GM19455 (cell line): ENCODE results near the gene VPS50.
A peak's percentile ranks its signal among the peaks of the same experiment; 100 is the strongest.

ENCODE experiments used
- ATAC-seq: cut with Tn5 transposase; IDR thresholded peaks from one replicate; pipeline ENCODE4 v1.9.1; 2021; ENCODE audit not compliant: unreplicated experiment

VPS50 gene, protein sequence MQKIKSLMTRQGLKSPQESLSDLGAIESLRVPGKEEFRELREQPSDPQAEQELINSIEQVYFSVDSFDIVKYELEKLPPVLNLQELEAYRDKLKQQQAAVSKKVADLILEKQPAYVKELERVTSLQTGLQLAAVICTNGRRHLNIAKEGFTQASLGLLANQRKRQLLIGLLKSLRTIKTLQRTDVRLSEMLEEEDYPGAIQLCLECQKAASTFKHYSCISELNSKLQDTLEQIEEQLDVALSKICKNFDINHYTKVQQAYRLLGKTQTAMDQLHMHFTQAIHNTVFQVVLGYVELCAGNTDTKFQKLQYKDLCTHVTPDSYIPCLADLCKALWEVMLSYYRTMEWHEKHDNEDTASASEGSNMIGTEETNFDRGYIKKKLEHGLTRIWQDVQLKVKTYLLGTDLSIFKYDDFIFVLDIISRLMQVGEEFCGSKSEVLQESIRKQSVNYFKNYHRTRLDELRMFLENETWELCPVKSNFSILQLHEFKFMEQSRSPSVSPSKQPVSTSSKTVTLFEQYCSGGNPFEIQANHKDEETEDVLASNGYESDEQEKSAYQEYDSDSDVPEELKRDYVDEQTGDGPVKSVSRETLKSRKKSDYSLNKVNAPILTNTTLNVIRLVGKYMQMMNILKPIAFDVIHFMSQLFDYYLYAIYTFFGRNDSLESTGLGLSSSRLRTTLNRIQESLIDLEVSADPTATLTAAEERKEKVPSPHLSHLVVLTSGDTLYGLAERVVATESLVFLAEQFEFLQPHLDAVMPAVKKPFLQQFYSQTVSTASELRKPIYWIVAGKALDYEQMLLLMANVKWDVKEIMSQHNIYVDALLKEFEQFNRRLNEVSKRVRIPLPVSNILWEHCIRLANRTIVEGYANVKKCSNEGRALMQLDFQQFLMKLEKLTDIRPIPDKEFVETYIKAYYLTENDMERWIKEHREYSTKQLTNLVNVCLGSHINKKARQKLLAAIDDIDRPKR

DNA sequence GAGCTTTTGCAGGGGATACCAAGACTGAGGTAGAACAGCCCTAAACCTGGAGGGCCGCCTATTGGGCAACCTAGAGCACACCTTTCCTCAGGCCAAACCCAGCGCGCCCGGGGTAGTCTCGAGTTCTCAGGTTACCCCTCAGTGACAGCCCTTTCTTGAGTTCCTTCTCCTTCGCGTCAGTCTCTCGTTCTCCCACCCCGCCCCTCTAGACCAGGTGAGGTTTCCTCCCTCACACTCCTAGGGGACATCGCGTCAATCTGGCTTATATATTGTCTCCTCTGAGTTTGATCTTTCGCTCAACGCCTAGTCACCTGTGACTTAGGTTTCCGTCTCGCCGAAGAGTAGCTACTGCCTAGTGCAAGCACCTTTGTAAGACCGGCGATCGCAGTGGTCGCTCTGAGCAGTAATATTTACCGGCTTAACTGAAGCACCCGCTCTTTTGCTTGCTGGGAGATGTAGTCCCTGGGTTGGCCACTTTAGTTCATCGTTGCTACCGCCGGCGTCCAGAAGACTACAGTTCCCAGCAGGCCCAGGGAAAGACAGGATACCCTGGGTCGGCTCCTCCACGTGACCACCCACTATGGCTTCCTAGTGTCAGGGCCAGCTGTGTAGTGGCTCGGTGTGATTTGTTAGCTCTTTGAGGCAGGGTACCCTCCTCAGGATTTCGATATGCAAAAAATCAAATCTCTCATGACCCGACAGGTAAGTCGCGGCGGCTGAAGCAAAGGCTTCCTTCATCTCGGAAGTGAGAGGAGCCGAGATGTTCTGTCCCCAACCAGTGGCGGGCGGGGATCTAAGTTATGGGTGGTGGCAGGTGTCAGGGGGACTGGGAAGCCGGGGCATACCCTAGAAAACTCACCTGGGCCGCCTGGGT, at the start of gene VPS50:
VPS50 (plus strand) TSS at position 568 of the 874 bp plus-strand sequence; CDS start at position 670, 102 bp downstream.
- peak; percentile 99 for ATAC-seq

DNA sequence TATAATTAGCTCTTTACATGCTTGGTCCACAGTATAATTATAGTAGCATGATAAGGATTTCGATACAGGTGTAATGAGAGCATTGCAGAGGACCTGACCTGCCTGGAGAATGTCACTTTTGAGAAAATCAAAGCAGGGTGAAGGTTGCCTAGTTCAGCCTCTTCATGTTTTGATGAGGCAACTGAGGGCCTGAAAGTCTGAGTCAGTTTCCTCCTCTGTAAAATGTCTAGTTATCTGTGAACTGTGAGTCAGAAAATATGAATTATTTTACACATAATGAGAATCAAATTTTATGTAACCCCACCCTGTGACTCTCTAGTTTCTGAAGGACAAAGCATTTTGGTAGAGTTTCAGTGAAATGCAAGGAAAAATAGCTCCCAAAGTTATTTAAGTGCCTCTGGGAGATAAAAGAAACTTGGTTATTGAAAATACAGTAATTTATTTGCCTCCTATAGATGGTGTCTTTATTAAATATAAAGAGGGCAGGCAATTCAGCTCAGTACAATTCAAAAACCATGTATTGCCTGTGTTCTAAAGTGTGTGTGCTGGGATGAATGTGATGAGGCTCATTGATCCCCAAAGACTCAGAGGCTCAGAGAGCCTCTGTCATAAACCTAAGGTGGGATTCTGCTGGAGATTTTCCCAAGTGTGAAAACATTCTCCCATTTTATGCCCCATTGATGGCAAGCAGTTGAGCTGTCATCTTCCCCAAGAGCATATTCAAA, 46.7 kb upstream of the VPS50 start:
- ATAC-seq, result no peak

DNA sequence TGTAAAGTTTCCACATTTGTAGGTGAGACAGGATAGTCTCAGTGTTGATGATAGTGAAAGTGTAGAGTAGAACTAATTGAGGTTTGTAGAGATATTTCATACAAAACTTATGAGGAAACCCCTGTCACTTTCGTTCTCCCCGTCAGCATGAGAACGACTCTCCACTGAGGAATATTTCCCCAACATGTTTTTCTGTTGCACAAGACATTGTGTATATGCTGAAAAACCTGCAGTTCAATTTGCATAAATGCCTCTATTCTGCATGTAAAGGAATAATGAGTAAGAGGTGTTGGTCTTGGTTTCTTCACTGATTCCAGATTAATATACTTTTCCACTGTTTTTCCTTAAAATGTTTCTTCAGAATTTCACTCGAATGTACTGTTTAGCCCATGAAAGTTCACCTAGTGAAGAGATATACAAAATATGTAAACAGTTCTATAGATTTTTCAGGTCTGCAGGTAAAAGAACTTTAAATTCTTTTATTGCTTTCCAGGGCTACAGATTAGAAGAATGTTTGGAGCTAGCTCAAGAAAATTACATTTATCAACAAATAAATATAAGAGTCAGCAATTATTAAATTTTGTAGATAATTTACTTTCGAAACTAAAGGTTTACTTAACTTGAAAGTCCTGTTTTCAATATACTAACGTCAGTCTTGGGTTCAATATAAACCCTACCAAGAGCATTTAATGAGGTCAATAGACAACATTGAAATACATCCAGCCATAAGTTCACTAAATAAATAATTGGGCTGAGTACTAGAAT, 43.1 kb upstream of the VPS50 start:
- no peak for ATAC-seq

DNA sequence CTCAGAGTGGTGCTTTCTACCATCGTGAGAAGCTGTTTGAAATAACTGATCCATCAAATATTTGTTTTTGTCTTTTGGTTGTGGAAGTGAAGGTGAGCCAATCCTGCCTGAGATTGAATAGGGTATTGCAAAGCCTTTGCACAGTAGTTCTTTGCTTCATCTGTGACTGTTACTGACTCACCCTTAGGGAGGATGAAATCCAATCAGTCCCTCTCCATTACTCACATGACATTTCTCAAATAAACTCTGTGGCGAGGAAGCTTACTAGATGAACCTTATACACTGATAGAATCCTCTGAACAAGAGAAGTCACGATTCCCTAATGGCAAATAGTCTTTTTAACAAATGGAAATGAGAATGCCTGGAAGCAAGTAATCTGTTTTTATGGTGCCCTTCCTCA, 37.8 kb upstream of the VPS50 start:
- ATAC-seq, result no peak

DNA sequence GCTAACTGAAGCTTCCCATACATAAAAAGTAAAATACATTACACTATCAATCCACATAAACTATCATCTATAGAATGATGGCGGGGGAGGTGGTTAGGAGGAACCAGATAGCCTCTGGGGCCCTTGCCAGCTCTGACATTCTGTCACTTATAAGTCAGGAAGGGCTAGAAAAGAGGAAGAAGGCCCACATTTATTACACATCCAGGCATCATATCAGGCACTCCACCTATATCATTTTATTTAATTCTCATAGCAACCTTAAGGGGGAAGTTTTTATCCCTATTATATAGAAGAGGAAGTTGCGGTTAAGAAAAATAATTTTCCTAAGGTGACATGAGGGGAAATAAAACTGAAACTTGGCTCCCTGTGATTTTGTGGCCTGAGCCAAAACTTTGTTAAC, 35.8 kb upstream of the VPS50 start:
- no peak for ATAC-seq

DNA sequence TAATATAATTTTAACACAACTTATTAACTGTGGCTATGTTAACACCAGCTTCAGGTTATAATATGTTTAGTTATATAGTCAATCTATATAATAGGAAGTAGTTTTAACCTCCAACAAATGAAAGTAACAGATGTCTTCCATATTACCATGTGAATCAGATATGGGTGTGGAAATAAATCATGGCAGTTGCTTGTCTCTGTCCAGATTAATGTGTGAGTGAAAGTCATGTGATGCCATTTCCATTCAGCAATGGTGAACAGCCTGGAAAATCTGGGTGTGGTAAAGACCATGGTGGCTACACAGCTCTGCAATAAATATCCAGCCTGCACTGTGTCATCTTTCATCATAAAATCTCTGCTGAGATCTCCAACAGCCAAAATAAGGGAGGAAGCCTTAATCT, 33.7 kb upstream of the VPS50 start:
- no peak for ATAC-seq

DNA sequence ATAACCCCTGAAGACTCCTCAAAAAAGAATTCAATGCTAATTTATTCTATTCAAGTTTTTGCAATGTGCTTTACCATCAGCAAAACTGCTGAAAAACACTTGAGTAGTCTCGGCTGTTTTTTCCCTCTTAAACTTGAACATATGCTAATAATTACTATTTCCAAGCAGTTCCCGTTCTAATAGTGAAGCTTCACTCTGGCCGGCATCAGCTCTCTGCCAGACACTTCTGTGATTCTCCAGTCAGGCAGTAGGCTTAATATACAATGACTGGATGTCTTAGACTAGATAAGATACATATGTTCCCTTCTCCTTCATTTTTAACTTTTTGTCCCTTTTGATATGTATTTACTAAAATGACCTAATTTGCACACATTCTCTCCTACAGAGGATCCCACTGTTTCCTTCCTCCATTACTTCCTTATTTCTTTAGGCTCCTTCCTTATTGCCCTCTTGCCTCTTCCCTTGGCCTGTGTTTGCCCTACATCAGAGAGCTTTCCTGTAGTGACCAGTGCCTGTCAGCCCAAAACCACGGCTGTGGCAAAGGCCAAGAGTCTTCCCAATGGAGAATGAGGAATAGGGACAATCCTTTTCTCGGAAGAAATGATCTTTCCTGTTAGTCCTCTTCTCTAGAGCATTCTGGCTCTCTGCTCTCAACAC, 29.4 kb upstream of the VPS50 start:
- no peak for ATAC-seq

DNA sequence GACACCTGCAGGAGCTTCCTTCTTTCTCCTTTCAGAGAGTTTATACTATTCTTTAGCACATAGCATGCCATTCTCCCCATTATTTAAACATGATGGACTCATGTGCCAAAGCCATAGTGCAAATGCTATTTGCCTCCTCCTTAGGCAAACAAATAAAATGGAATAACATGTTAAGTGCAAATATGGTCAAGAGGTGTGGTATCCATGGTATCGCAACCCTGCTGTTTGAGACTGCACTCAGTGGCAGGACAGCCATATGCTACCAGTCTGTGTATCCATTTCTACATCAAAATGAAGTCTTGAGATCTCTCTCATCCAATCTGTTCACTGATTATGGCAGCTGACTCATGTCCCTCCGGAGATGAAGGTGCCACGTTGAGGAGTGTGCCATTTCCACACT, 28.7 kb upstream of the VPS50 start:
- ATAC-seq, result no peak

DNA sequence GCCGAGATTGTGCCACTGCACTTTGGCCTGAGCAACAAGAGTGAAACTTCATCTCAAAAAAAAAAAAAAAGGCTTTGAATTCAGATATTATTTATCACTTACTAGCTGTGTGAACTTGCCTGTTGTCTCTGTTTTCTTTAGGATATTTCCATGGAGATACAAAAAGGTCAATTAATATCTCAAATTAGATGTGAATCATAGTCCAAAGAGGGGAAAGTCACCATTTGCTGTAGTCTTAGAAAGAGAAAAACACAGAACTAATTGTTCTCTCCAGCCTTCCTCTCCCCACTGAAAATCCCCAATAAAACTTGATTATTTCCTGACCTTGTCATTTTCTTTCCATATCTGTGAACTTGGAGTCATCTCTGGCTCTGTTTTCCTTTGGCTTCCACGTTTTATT, 27.1 kb upstream of the VPS50 start:
- ATAC-seq, result no peak

DNA sequence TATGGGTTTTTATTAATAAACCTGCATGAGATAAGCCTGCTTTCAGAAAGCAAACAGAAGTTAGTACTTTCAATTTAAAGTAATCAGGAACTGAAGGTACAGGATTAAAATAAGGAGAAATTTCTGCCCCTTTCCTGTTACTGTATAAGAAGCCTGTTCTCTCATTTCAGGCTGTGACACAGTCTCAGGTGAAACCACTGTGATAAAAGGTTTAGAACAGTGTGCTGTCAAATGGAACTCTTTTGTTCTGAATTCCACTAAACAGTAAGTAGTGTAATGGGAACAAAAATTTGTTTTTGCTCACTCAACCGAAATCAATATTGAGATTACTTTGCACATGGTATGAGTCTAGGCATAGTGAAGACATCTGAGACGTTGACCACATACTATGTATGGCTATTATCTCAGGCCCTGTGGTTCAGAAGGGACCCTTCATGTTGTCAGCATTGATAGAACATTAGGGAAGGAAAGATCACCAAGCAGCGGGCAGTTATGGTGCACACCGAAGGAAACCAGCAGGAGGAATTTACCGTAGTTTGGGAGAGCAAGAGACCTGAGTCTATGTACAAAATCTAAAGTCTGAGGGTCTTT, 20.8 kb upstream of the VPS50 start:
- no peak for ATAC-seq

DNA sequence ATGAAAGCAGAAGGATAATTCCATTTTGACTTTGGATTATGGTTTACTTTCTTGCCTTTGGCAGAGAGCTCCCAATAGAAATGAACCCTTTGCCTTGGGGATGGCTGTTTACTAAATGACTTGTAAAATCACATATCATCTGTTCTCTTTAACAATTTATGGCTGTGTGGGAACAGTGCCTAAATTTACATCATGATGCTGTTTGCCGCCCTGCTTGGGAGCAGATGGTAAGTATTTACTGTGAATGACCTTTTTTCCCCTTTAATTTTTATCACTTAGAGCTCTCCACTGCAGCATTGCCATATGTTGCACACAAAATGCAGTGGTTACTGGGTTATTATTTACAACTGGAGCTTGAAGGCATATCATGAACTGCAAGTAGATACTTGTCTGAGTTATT, 19.3 kb upstream of the VPS50 start:
- no peak for ATAC-seq

DNA sequence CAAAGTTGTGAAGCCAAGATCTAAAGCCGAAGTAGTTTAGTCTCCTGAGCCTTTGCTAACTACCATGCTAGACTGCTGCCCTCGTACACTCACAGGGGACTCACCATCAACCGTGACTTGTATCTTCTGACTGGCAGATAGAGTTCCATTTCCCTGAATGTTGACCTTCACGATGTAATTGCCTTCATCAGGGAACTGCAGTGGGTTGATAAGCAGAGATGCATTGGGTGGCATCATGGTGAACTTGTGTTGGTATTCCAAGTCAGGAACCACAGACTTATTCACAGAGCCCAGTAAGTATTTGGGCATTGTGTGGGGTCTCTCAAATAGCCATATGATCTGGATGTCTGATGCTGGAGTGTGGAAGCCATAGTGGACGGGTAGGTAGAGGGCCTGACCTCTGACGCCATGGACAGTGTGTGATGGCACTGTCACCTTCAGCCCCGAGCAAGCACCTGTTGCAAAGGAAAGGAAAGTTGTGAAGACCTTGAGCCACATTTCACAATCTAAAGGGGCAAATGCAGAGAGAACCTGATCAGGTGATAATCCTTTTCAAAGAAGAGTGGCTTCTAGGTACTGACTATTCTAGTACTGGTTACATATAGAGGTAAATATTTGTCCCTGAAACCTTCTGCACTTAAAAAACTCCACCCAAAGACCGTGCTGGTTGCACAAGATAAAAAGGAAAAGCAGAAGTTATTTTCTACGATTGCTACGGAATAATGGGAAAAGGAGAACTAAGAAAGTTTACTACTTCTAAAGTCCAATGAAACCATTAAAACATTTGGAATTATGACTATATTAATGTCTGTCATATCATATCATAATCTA, 13.0 kb upstream of the VPS50 start:
- ATAC-seq, result no peak

DNA sequence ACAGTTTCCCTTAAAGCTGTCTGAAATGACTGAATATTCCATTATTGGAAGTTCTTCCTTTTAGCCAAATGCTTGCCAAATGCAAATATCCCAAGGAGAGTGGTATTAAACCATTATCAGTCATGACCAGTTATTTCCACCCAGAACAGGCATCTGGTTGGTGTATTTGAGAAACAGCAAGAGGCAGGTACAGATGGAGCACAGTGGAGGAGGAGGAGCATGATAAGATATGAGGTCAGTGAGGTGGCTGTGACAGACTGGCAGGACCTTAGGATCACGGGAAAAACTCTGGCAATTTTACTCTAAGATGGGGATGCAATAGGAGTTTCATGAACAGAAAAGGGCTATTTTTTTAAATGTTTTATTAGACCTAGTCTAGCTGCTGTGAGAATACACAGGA, 12.3 kb upstream of the VPS50 start:
- no peak for ATAC-seq

DNA sequence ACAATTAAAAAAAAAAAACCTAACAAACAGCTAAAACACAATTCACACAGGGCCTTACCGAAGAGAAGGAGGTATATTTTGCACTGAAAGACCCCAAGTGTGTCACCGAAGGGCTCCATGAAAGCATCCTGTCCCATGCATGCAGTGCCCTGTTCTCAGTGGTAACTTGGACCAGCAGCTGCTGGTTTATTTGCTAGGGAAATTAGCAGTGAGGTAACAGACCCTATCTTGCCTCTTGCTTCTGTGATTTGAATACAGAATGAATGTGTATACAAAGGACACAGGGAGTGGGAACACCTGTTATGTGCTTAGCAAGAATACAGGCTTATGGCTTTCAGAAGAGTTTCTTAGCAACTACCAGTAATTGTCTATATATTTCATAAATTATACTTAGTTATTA, 5.9 kb upstream of the VPS50 start, which contains the start of gene HEPACAM2:
HEPACAM2 (minus strand) TSS at position 160 of the 400 bp plus-strand sequence.
- no peak for ATAC-seq

DNA sequence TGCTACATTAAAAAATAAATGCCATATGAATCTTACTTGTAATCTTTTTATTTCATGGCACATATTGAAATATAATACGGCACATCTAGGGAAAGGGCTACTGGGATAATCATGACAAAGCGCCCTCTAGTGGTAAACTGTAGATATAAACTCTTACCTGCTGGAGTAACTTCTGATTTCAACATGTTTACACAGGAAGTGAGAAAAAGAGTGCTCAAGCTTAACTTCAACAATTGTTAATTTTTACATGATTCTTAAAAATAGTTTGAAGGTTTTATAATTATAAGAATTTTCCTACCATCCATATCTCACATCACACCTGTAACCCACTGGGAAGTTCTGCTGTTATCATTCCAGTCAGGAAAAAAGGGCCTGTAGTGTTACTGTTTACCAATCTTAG, 3.9 kb upstream of the VPS50 start:
- no peak for ATAC-seq

DNA sequence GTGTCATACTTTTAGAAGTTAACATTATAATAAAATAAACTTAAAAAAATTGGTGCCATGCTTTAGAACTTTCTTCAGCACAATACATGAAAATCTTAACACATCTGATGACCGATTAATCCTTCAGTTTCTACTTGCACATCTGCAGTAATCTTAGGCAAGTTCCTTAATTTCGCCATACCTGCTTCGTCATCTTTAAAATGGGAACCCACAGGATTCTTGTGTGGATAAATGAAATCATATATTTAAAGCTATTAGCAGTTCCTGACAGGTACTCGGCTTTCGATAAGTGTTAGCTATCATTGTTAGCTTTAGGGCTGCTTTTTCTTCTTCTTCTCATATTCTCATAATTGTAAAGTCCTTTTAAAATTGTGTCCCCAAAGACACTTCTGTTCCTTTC, 907 bp upstream of the VPS50 start:
- no peak for ATAC-seq

DNA sequence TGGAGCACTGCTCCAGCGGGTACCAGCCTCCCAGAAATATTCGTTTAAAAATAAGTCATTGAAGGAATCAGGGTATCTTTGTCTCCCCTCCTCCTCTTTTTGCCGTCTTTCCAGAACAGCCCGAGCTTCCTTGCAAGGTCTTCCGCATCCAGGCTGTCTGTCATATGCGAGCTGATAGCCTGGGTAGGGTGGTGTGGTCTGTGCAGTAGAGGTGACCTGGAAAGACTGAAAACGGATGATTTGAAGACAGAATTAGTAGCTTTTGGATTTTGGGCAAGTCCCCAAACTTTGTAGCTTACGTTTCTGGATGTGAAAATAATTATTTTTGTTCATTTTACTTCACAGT, 480 bp downstream of the VPS50 start:
- peak; percentile 10 for ATAC-seq

DNA sequence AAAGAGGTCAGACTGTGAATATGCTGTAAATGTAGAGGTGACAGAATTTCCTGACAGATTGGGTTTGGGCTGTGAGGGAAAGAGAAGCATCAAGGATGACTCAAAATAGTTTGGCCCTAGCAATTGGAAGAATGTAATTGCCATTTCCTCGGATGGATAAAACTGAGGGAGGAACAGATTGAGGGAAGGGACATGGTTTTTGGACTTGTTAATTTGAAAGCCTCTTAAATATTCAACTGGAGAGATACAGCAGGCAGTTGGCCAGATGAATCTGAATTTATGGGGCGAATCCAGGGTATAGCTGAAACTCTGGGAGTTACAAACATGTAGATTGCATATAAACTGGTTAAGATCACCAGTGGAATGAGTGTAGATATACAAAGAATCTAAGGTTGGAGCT, 3.4 kb downstream of the VPS50 start:
- ATAC-seq, result no peak
